K562 (cell line): ENCODE data around the gene AZGP1. TPM values are rescaled to one million over a fixed set of nuclear protein-coding genes. Genes with fewer than 3 reads are reported as not detected.

Source experiments
- BCOR ChIP-seq: fragments of 450-650 bp; IDR thresholded peaks from 2 replicates; pipeline ENCODE4 v1.6.1; 2016
- CBX5 ChIP-seq: IDR thresholded peaks from 2 replicates; pipeline ENCODE4 v1.6.1; 2014; ENCODE audit warnings: low read depth, borderline replicate concordance
- EGR1 ChIP-seq: fragments of 450-650 bp; conservative IDR thresholded peaks from 2 replicates; pipeline ENCODE4 v1.6.1; 2017; ENCODE audit warnings: mild to moderate bottlenecking
- ESRRA ChIP-seq: fragments of 450-650 bp; IDR thresholded peaks from 2 replicates; pipeline ENCODE4 v1.6.1; 2014; ENCODE audit warnings: low read depth, mild to moderate bottlenecking, moderate library complexity, borderline replicate concordance
- ETV1 ChIP-seq: fragments of 450-650 bp; conservative IDR thresholded peaks from 2 replicates; pipeline ENCODE4 v1.6.1; 2016; ENCODE audit warnings: missing genetic modification characterization, control low read depth, low read depth, missing compliant biosample characterization
- GATAD2A ChIP-seq: fragments of 450-650 bp; IDR thresholded peaks from 2 replicates; pipeline ENCODE4 v1.6.1; 2017
- KLF13 ChIP-seq: fragments of 450-650 bp; IDR thresholded peaks from 2 replicates; pipeline ENCODE4 v1.6.1; 2016; ENCODE audit warnings: missing genetic modification characterization, low read depth, mild to moderate bottlenecking, missing compliant biosample characterization, moderate library complexity, borderline replicate concordance
- LCOR ChIP-seq: sonication (generic); formaldehyde crosslinking; IDR thresholded peaks from 2 replicates; pipeline ENCODE4 v1.8.0; 2022; ENCODE audit warnings: mild to moderate bottlenecking, missing genetic modification reagents
- RBM39 ChIP-seq: fragments of 200-400 bp; formaldehyde crosslinking; optimal IDR thresholded peaks from 2 replicates; pipeline ENCODE3; 2018; ENCODE audit warnings: low read depth, low read length
- SRSF3 ChIP-seq: fragments of 200-400 bp; formaldehyde crosslinking; IDR thresholded peaks from 2 replicates; pipeline ENCODE4 v1.6.1; 2016; ENCODE audit warnings: mild to moderate bottlenecking, low read length, moderate library complexity; ENCODE audit not compliant: insufficient read depth
- TSC22D4 ChIP-seq: fragments of 450-650 bp; IDR thresholded peaks from 2 replicates; pipeline ENCODE4 v1.6.1; 2016; ENCODE audit warnings: missing genetic modification characterization, missing biosample characterization, control low read depth
- U2AF1 ChIP-seq: fragments of 200-400 bp; formaldehyde crosslinking; optimal IDR thresholded peaks from 2 replicates; pipeline ENCODE3; 2017; ENCODE audit warnings: mild to moderate bottlenecking, low read depth, low read length, moderate library complexity
- YY1 ChIP-seq, 3 experiments: IDR thresholded peaks; 2 replicates each; pipeline ENCODE4 v1.6.1; 2011; ENCODE audit warnings: low read length in 2 of 3, mild to moderate bottlenecking in 2 of 3, moderate library complexity in 2 of 3, borderline replicate concordance in 1 of 3, control low read depth in 1 of 3, low read depth in 1 of 3; ENCODE audit not compliant: insufficient read depth in 3 of 3, insufficient replicate concordance in 2 of 3, control insufficient read depth in 1 of 3, insufficient read length in 1 of 3; ENCODE audit errors: extremely low read depth in 1 of 3
- ZNF445 ChIP-seq: fragments of 250-450 bp; sonication (Bioruptor Pico); IDR thresholded peaks from 2 replicates; pipeline ENCODE4 v1.4.0; 2020; ENCODE audit warnings: low read depth, mild to moderate bottlenecking, moderate library complexity
- polyA plus RNA-seq, 8 experiments: library from polyadenylated mRNA; depleted of rRNA in 4 of 8; stranded (reverse) in 5 of 8; unstranded in 3 of 8; fragments of >200 nt; fragmentation: Nextera tagmentation in 2 of 8; fragmentation: Illumina TruSeq in 1 of 8; extraction: Ambion mirVana in 2 of 8; extraction: Trizol in 1 of 8; gene quantifications; 2 replicates each; pipeline versions ENCODE4 v1.2.1 to v1.2.3, GENCODE V29; 2011 to 2014; ENCODE audit warnings: inconsistent platforms in 1 of 8, missing spikeins in 1 of 8
- total RNA-seq, 7 experiments: library from RNA; depleted of rRNA in 6 of 7; stranded (reverse); fragments of >200 nt in 6 of 7; fragmentation: Illumina TruSeq in 2 of 7; extraction: Trizol in 2 of 7; gene quantifications; 2 replicates each; pipeline versions ENCODE4 v1.2.1 to v1.2.3, GENCODE V29; 2011 to 2021; ENCODE audit warnings: low replicate concordance in 1 of 7
- TF ChIP-seq, protein P1 (sequence below): fragments of 250-450 bp; sonication (Bioruptor Pico); IDR thresholded peaks from 2 replicates; pipeline ENCODE4 v1.9.0; 2021; ENCODE audit warnings: mild to moderate bottlenecking, inconsistent platforms
- TF ChIP-seq, protein P2 (sequence below): sonication (generic); formaldehyde crosslinking; IDR thresholded peaks from 2 replicates; pipeline ENCODE4 v1.8.1; 2023; ENCODE audit warnings: mild to moderate bottlenecking, missing genetic modification reagents, moderate library complexity
- TF ChIP-seq, protein P3 (sequence below): fragments of 250-450 bp; sonication (Bioruptor Pico); IDR thresholded peaks from 2 replicates; pipeline ENCODE4 v1.8.0; 2021; ENCODE audit warnings: mild to moderate bottlenecking, moderate library complexity
- TF ChIP-seq, protein P4 (sequence below): fragments of 250-450 bp; sonication (Bioruptor Pico); IDR thresholded peaks from 2 replicates; pipeline ENCODE4 v1.4.0; 2020; ENCODE audit warnings: mild to moderate bottlenecking, moderate library complexity
- TF ChIP-seq, protein P5 (sequence below): fragments of 250-450 bp; sonication (Bioruptor Pico); IDR thresholded peaks from 2 replicates; pipeline ENCODE4 v1.4.0; 2020; ENCODE audit warnings: borderline replicate concordance

The AZGP1 gene
- total and polyA plus RNA-seq, 9 of the 15 experiments (the other 6 are each of a cell fraction or from before 2014, with no cell fraction given) = 0.18 to 0.53 TPM; not detected in 7

DNA sequence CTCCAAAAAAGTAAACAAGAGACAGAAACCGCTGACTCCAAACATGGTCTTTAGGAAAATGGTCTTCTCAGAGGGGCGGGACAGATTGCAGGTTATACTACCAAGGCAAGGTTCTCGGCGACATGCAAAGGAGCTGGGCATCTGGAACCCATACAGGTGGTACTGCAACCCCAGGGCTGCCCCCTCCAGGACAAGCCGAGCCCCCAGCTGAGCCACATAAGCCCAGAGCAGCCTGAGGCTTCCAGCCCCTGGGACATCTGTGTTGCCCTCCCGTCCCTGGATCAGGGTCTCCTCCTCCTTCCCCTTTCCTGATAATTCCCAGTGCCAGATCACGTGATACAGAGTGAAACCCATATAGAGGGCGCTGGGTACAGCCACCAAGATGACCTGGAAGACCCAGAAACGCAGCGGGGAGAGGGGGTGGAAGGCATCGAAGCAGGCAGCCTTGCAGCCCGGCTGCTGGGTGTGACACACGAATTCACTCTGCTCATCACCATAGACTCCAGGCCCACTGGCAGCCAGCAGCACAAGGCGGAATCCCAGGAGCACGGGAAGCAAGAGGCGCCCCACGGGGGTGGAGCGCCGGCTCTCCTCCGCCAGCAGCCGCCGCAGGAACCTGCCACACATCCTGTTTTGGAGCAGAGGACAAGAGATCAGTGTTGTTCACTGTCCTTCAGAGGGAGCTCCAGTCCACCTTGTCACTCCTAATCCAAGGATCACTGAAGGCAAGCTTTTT is 46.7 kb downstream of the AZGP1 start, which contains the start of gene GJC3 (continued):
- TF ChIP-seq, protein P1, sequence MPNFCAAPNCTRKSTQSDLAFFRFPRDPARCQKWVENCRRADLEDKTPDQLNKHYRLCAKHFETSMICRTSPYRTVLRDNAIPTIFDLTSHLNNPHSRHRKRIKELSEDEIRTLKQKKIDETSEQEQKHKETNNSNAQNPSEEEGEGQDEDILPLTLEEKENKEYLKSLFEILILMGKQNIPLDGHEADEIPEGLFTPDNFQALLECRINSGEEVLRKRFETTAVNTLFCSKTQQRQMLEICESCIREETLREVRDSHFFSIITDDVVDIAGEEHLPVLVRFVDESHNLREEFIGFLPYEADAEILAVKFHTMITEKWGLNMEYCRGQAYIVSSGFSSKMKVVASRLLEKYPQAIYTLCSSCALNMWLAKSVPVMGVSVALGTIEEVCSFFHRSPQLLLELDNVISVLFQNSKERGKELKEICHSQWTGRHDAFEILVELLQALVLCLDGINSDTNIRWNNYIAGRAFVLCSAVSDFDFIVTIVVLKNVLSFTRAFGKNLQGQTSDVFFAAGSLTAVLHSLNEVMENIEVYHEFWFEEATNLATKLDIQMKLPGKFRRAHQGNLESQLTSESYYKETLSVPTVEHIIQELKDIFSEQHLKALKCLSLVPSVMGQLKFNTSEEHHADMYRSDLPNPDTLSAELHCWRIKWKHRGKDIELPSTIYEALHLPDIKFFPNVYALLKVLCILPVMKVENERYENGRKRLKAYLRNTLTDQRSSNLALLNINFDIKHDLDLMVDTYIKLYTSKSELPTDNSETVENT = no peak
- no peak for TF ChIP-seq GATAD2A
- no peak for TF ChIP-seq CBX5
- TF ChIP-seq U2AF1 = no peak
- TF ChIP-seq YY1 (IDR thresholded peaks at IDR 0.05; ENCODE audit: borderline replicate concordance in 1 of 3, control insufficient read depth in 1 of 3, extremely low read depth in 1 of 3, insufficient read depth in 3 of 3, insufficient read length in 1 of 3, insufficient replicate concordance in 2 of 3, low read depth in 1 of 3, low read length in 2 of 3) = no peak
- TF ChIP-seq, protein P2, sequence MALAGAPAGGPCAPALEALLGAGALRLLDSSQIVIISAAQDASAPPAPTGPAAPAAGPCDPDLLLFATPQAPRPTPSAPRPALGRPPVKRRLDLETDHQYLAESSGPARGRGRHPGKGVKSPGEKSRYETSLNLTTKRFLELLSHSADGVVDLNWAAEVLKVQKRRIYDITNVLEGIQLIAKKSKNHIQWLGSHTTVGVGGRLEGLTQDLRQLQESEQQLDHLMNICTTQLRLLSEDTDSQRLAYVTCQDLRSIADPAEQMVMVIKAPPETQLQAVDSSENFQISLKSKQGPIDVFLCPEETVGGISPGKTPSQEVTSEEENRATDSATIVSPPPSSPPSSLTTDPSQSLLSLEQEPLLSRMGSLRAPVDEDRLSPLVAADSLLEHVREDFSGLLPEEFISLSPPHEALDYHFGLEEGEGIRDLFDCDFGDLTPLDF (CRISPR knock-in tag) = no peak
- TF ChIP-seq TSC22D4 (tag) = no peak
- TF ChIP-seq, protein P3, sequence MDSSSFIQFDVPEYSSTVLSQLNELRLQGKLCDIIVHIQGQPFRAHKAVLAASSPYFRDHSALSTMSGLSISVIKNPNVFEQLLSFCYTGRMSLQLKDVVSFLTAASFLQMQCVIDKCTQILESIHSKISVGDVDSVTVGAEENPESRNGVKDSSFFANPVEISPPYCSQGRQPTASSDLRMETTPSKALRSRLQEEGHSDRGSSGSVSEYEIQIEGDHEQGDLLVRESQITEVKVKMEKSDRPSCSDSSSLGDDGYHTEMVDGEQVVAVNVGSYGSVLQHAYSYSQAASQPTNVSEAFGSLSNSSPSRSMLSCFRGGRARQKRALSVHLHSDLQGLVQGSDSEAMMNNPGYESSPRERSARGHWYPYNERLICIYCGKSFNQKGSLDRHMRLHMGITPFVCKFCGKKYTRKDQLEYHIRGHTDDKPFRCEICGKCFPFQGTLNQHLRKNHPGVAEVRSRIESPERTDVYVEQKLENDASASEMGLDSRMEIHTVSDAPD (CRISPR knock-in tag) = no peak
- no peak for TF ChIP-seq ZNF445
- TF ChIP-seq, protein P4, sequence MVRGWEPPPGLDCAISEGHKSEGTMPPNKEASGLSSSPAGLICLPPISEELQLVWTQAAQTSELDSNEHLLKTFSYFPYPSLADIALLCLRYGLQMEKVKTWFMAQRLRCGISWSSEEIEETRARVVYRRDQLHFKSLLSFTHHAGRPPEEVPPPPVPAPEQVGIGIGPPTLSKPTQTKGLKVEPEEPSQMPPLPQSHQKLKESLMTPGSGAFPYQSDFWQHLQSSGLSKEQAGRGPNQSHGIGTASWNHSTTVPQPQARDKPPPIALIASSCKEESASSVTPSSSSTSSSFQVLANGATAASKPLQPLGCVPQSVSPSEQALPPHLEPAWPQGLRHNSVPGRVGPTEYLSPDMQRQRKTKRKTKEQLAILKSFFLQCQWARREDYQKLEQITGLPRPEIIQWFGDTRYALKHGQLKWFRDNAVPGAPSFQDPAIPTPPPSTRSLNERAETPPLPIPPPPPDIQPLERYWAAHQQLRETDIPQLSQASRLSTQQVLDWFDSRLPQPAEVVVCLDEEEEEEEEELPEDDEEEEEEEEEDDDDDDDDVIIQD = no peak
- no peak for TF ChIP-seq SRSF3
- TF ChIP-seq, protein P5, sequence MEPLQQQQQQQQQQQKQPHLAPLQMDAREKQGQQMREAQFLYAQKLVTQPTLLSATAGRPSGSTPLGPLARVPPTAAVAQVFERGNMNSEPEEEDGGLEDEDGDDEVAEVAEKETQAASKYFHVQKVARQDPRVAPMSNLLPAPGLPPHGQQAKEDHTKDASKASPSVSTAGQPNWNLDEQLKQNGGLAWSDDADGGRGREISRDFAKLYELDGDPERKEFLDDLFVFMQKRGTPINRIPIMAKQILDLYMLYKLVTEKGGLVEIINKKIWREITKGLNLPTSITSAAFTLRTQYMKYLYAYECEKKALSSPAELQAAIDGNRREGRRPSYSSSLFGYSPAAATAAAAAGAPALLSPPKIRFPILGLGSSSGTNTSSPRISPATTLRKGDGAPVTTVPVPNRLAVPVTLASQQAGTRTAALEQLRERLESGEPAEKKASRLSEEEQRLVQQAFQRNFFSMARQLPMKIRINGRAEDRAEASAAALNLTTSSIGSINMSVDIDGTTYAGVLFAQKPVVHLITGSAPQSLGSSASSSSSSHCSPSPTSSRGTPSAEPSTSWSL (CRISPR knock-in tag) = no peak
- TF ChIP-seq LCOR (CRISPR knock-in tag) = no peak
- TF ChIP-seq RBM39 = no peak
- peak; percentile 67 for TF ChIP-seq ETV1 (tag)
- peak; percentile 4; the same call in 1 of the 2 replicates for TF ChIP-seq EGR1
- no peak for TF ChIP-seq KLF13 (tag)
- 0 out of 2 replicates have a peak, but pooled peaks have one; percentile 43 for TF ChIP-seq ESRRA
- TF ChIP-seq BCOR = no peak
